Mesodermal cell (in vitro differentiated cells): Measurements from ENCODE around the gene TRMT2B.
"Not testable (repeated sequence)": the region's sequence is repeated elsewhere in the genome, so short reads cannot be mapped to it uniquely, and the experiment has no call there.

Experiments
- H3K27ac ChIP-seq: 2 replicates; pipeline ENCODE4 v1.7.0; 2013; ENCODE audit warnings: mild to moderate bottlenecking, low read depth, low read length, moderate library complexity; ENCODE audit not compliant: severe bottlenecking
- H3K36me3 ChIP-seq: 2 replicates; pipeline ENCODE4 v1.7.1; 2013; ENCODE audit warnings: mild to moderate bottlenecking, low read length, moderate library complexity; ENCODE audit not compliant: control insufficient read depth, insufficient read depth
- H3K4me1 ChIP-seq: one replicate; pipeline ENCODE4 v1.7.1; 2013; ENCODE audit warnings: mild to moderate bottlenecking, low read length; ENCODE audit not compliant: insufficient read depth, control insufficient read depth, poor library complexity, severe bottlenecking
- H3K4me3 ChIP-seq: 2 replicates; pipeline ENCODE4 v1.7.0; 2013; ENCODE audit warnings: low read length, control low read depth, mild to moderate bottlenecking; ENCODE audit not compliant: insufficient read depth, poor library complexity, severe bottlenecking; ENCODE audit errors: extremely low read depth
- H3K9me3 ChIP-seq: 2 replicates; pipeline ENCODE4 v1.7.1; 2013; ENCODE audit warnings: mild to moderate bottlenecking, low read length, moderate library complexity; ENCODE audit not compliant: control insufficient read depth
- WGBS, 2 experiments: methylation state at CpG; one replicate each; pipeline ENCODE4 v1.1.5; 2013; ENCODE audit warnings: missing lambda C conversion rate in 2 of 2; ENCODE audit not compliant: insufficient coverage in 2 of 2; 5-methylcytosine and 5-hydroxymethylcytosine counted together

Gene TRMT2B

GRCh38 chrX:101009090-101009489 lies 42.8 kb downstream of the TRMT2B start:
- H3K4me3 ChIP-seq: no peak overlapping the region
- H3K27ac ChIP-seq: no peak overlapping the region
- peaks cover 3% of the 10 kb centered on the region for H3K36me3 ChIP-seq
- no peaks in the 10 kb centered on the region for H3K4me1 ChIP-seq
- H3K9me3 ChIP-seq: no peaks in the 10 kb centered on the region

- H3K27ac ChIP-seq: no peak overlapping the region
- no peaks in the 10 kb centered on the region for H3K9me3 ChIP-seq
- peaks cover 6% of the 10 kb centered on the region for H3K4me1 ChIP-seq
- no peaks in the 10 kb centered on the region for H3K36me3 ChIP-seq
- H3K4me3 ChIP-seq: no peak overlapping the region
- WGBS, 2 experiments: no CpG with 5 or more reads among the region's 2 CpGs
Measured at GRCh38 chrX:100999451-100999850, 52.5 kb downstream of the TRMT2B start.

GRCh38 chrX:100995469-100995868 lies 56.4 kb downstream of the TRMT2B start:
- no CpG with 5 or more reads among the region's 5 CpGs for WGBS, 2 experiments
- Histone ChIP-seq H3K27ac (peak overlapping the region; percentile 29), H3K4me3 (no peak overlapping the region), H3K4me1 (peaks cover 6% of the 10 kb centered on the region), H3K9me3 (no peaks in the 10 kb centered on the region), H3K36me3 (no peaks in the 10 kb centered on the region)

- H3K4me1 ChIP-seq: peaks cover 6% of the 10 kb centered on the region
- H3K4me3 ChIP-seq: no peak overlapping the region
- no peaks in the 10 kb centered on the region for H3K36me3 ChIP-seq
- H3K9me3 ChIP-seq: no peaks in the 10 kb centered on the region
- H3K27ac ChIP-seq: peak overlapping the region; percentile 29
- WGBS, 2 experiments: 70 to 92% methylated on average over 2 of the region's 5 CpGs
Measured at GRCh38 chrX:100994352-100995281, 57.3 kb downstream of the TRMT2B start.

GRCh38 chrX:100990139-100990538 lies 61.8 kb downstream of the TRMT2B start:
- 100% methylated on average over 1 of the region's 2 CpGs; no CpG with 5 or more reads in 1 of the 2 experiments for WGBS, 2 experiments
- Histone ChIP-seq H3K4me1 (peaks cover 1% of the 10 kb centered on the region), H3K4me3 (no peak overlapping the region), H3K27ac (no peak overlapping the region), H3K36me3 (no peaks in the 10 kb centered on the region), H3K9me3 (no peaks in the 10 kb centered on the region)

GRCh38 chrX:100984818-100985217 lies 67.1 kb downstream of the TRMT2B start:
- no peak overlapping the region for H3K27ac ChIP-seq
- no peaks in the 10 kb centered on the region for H3K4me1 ChIP-seq
- no peaks in the 10 kb centered on the region for H3K36me3 ChIP-seq
- H3K4me3 ChIP-seq: no peak overlapping the region
- no peaks in the 10 kb centered on the region for H3K9me3 ChIP-seq

GRCh38 chrX:100981498-100981845 lies 70.4 kb downstream of the TRMT2B start:
- H3K36me3 ChIP-seq, H3K4me1 ChIP-seq, H3K27ac ChIP-seq, H3K9me3 ChIP-seq, H3K4me3 ChIP-seq: not testable (repeated sequence)
- WGBS, 2 experiments: no CpG with 5 or more reads among the region's 1 CpG

- H3K36me3 ChIP-seq: no peaks in the 10 kb centered on the region
- H3K27ac ChIP-seq: no peak overlapping the region
- no peak overlapping the region for H3K4me3 ChIP-seq
- H3K4me1 ChIP-seq: no peaks in the 10 kb centered on the region
- no peaks in the 10 kb centered on the region for H3K9me3 ChIP-seq
- 100% methylated on average over 1 of the region's 6 CpGs; no CpG with 5 or more reads in 1 of the 2 experiments for WGBS, 2 experiments
Measured at GRCh38 chrX:100980608-100981497, 71.1 kb downstream of the TRMT2B start.

GRCh38 chrX:100979881-100980607 lies 71.9 kb downstream of the TRMT2B start:
- Histone ChIP-seq H3K27ac (no peak overlapping the region), H3K9me3 (no peaks in the 10 kb centered on the region), H3K4me3 (no peak overlapping the region), H3K4me1 (no peaks in the 10 kb centered on the region), H3K36me3 (no peaks in the 10 kb centered on the region)
- 80 to 100% methylated on average over 1 of the region's 3 CpGs for WGBS, 2 experiments

GRCh38 chrX:100976211-100976610 lies 75.7 kb downstream of the TRMT2B start:
- no CpG with 5 or more reads among the region's 1 CpG for WGBS, 2 experiments
- Histone ChIP-seq H3K36me3 (no peaks in the 10 kb centered on the region), H3K4me3 (no peak overlapping the region), H3K9me3 (no peaks in the 10 kb centered on the region), H3K27ac (no peak overlapping the region), H3K4me1 (no peaks in the 10 kb centered on the region)
